Endodermal cell (in vitro differentiated cells): ENCODE data around the gene RUNX1. TPM values are rescaled to one million over a fixed set of nuclear protein-coding genes. Genes with fewer than 3 reads are reported as not detected.

ENCODE experiments used
- DNase-seq: peaks from one replicate; pipeline ENCODE4 v3.0.0-alpha.2; 2017
- H3K27ac ChIP-seq: 2 replicates; pipeline ENCODE4 v1.5.1; 2013; ENCODE audit warnings: mild to moderate bottlenecking, low read depth, low read length, moderate library complexity
- H3K27me3 ChIP-seq: 2 replicates; pipeline ENCODE4 v1.6.1; 2013; ENCODE audit warnings: mild to moderate bottlenecking, low read length, moderate library complexity; ENCODE audit not compliant: insufficient read depth, control insufficient read depth, poor library complexity, severe bottlenecking
- H3K36me3 ChIP-seq: 2 replicates; pipeline ENCODE4 v1.7.0; 2013; ENCODE audit warnings: mild to moderate bottlenecking, low read length, moderate library complexity; ENCODE audit not compliant: control insufficient read depth, insufficient read depth
- H3K4me1 ChIP-seq: one replicate; pipeline ENCODE4 v1.7.0; 2013; ENCODE audit warnings: low read length; ENCODE audit not compliant: control insufficient read depth, insufficient read depth
- H3K4me3 ChIP-seq: 2 replicates; pipeline ENCODE4 v1.5.1; 2013; ENCODE audit warnings: mild to moderate bottlenecking, low read length, moderate library complexity
- H3K9ac ChIP-seq: 2 replicates; pipeline ENCODE4 v1.6.1; 2013; ENCODE audit warnings: mild to moderate bottlenecking, low read length, moderate library complexity; ENCODE audit not compliant: poor library complexity, severe bottlenecking; ENCODE audit errors: extremely low read depth
- H3K9me3 ChIP-seq: 2 replicates; pipeline ENCODE4 v1.6.1; 2013; ENCODE audit warnings: mild to moderate bottlenecking, low read length, moderate library complexity; ENCODE audit not compliant: control insufficient read depth
- H3K27ac Mint-ChIP-seq: 2 replicates; pipeline ENCODE4 v1.8.0; 2020; ENCODE audit warnings: mixed read lengths
- H3K27me3 Mint-ChIP-seq: 2 replicates; pipeline ENCODE4 v1.8.0; 2021; ENCODE audit warnings: mild to moderate bottlenecking, mixed read lengths; ENCODE audit not compliant: insufficient read depth
- H3K36me3 Mint-ChIP-seq: 2 replicates; pipeline ENCODE4 v1.8.0; 2020; ENCODE audit warnings: low read depth, mixed read lengths
- H3K4me1 Mint-ChIP-seq: 2 replicates; pipeline ENCODE4 v1.8.0; 2020; ENCODE audit warnings: mixed read lengths
- H3K4me3 Mint-ChIP-seq: 2 replicates; pipeline ENCODE4 v1.8.0; 2020; ENCODE audit warnings: mild to moderate bottlenecking, moderate library complexity, mixed read lengths
- H3K9me3 Mint-ChIP-seq: 2 replicates; pipeline ENCODE4 v1.8.0; 2020; ENCODE audit warnings: mild to moderate bottlenecking, mixed read lengths
- CTCF ChIP-seq: fragments of 200-600 bp; sonication (generic); conservative IDR thresholded peaks from 2 replicates; pipeline ENCODE4 v1.5.0; 2021; ENCODE audit warnings: antibody characterized with exemption, mild to moderate bottlenecking
- WGBS, 2 experiments: methylation state at CpG; one replicate each; pipeline versions ENCODE4 v1.1.5 to v1.1.7; 2013; ENCODE audit warnings: missing lambda C conversion rate in 2 of 2, mixed read lengths in 1 of 2; ENCODE audit not compliant: insufficient coverage in 1 of 2, insufficient read length in 1 of 2; 5-methylcytosine and 5-hydroxymethylcytosine counted together
- total RNA-seq, 2 donors: library from RNA; stranded (reverse); fragmentation: NEBNext Ultra II Directional in 1 of 2; extraction: Animal tissue kit (Norgen Biotek cat#: 25700) in 1 of 2; gene quantifications; 2 replicates in 1 of 2; 3 replicates in 1 of 2; pipeline ENCODE4 v1.2.1, GENCODE V29; 2021

The RUNX1 gene
- total RNA-seq, 2 donors from 2014 or later = 0.31 to 2.8 TPM

- no peak overlapping the region for H3K4me3 Mint-ChIP-seq
- H3K9me3 Mint-ChIP-seq = no peaks in the 10 kb centered on the region
- Histone ChIP-seq H3K9ac (no peak overlapping the region), H3K4me1 (peaks cover 6% of the 10 kb centered on the region), H3K4me3 (no peak overlapping the region), H3K27me3 (no peaks in the 10 kb centered on the region), H3K36me3 (no peaks in the 10 kb centered on the region), H3K27ac (no peak overlapping the region), H3K9me3 (no peaks in the 10 kb centered on the region)
- WGBS, 2 experiments = 93 to 98% methylated on average over 5 to 8 of the region's 8 CpGs
- no peak overlapping the region for H3K27ac Mint-ChIP-seq
- TF ChIP-seq CTCF = no peak
- DNase-seq = no peak
- H3K27me3 Mint-ChIP-seq = no peaks in the 10 kb centered on the region
- no peaks in the 10 kb centered on the region for H3K36me3 Mint-ChIP-seq
- peaks cover 12% of the 10 kb centered on the region for H3K4me1 Mint-ChIP-seq
These were observed 68.5 kb downstream of the RUNX1 start for GRCh38 chr21:34980423-34981115.

GRCh38 chr21:34979383-34979782 is 69.7 kb downstream of the RUNX1 start:
- Histone ChIP-seq H3K27me3 (no peaks in the 10 kb centered on the region), H3K4me3 (no peak overlapping the region), H3K4me1 (peaks cover 6% of the 10 kb centered on the region), H3K36me3 (no peaks in the 10 kb centered on the region), H3K9ac (no peak overlapping the region), H3K27ac (no peak overlapping the region), H3K9me3 (no peaks in the 10 kb centered on the region)
- H3K9me3 Mint-ChIP-seq = no peaks in the 10 kb centered on the region
- no peak overlapping the region for H3K27ac Mint-ChIP-seq
- no peak overlapping the region for H3K4me3 Mint-ChIP-seq
- no peak for TF ChIP-seq CTCF
- WGBS, 2 experiments = 92 to 93% methylated on average over 4 of the region's 4 CpGs
- H3K27me3 Mint-ChIP-seq = no peaks in the 10 kb centered on the region
- peaks cover 12% of the 10 kb centered on the region for H3K4me1 Mint-ChIP-seq
- no peak for DNase-seq
- H3K36me3 Mint-ChIP-seq = no peaks in the 10 kb centered on the region

GRCh38 chr21:34977333-34977732 is 71.8 kb downstream of the RUNX1 start:
- DNase-seq = no peak
- H3K27ac Mint-ChIP-seq = no peak overlapping the region
- no peak overlapping the region for H3K9ac ChIP-seq
- H3K4me1 Mint-ChIP-seq = no peaks in the 10 kb centered on the region
- H3K4me3 ChIP-seq = no peak overlapping the region
- H3K9me3 Mint-ChIP-seq = no peaks in the 10 kb centered on the region
- no peaks in the 10 kb centered on the region for H3K27me3 ChIP-seq
- no peaks in the 10 kb centered on the region for H3K36me3 Mint-ChIP-seq
- no peaks in the 10 kb centered on the region for H3K36me3 ChIP-seq
- 100% methylated on average over 1 of the region's 1 CpG; no CpG with 5 or more reads in 1 of the 2 experiments for WGBS, 2 experiments
- peaks cover 4% of the 10 kb centered on the region for H3K4me1 ChIP-seq
- no peak overlapping the region for H3K27ac ChIP-seq
- no peaks in the 10 kb centered on the region for H3K27me3 Mint-ChIP-seq
- TF ChIP-seq CTCF = no peak
- H3K4me3 Mint-ChIP-seq = no peak overlapping the region
- H3K9me3 ChIP-seq = no peaks in the 10 kb centered on the region
